HG02943 (cell line): Measurements from ENCODE around the gene EMILIN1.

Source experiments
- ATAC-seq: cut with Tn5 transposase; IDR thresholded peaks from one replicate; pipeline ENCODE4 v1.9.1; 2021; ENCODE audit warnings: mild to moderate bottlenecking, low read depth, moderate library complexity; ENCODE audit not compliant: unreplicated experiment

EMILIN1 gene

GRCh38 chr2:27079233-27080139 is 1.1 kb downstream of the EMILIN1 start:
- no peak for ATAC-seq

GRCh38 chr2:27080140-27080469 is 1.7 kb downstream of the EMILIN1 start:
- ATAC-seq: no peak

DNA sequence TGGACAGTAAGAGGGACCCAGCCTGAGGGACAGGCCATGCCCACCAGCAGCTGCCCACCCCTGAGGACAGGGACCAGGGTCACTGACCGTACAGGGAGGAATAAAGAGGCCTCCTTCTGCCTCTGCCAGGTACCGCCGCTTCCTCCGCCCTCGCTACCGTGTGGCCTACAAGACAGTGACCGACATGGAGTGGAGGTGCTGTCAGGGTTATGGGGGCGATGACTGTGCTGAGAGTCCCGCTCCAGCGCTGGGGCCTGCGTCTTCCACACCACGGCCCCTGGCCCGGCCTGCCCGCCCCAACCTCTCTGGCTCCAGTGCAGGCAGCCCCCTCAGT is 2.2 kb downstream of the EMILIN1 start:
- ATAC-seq: no peak

DNA sequence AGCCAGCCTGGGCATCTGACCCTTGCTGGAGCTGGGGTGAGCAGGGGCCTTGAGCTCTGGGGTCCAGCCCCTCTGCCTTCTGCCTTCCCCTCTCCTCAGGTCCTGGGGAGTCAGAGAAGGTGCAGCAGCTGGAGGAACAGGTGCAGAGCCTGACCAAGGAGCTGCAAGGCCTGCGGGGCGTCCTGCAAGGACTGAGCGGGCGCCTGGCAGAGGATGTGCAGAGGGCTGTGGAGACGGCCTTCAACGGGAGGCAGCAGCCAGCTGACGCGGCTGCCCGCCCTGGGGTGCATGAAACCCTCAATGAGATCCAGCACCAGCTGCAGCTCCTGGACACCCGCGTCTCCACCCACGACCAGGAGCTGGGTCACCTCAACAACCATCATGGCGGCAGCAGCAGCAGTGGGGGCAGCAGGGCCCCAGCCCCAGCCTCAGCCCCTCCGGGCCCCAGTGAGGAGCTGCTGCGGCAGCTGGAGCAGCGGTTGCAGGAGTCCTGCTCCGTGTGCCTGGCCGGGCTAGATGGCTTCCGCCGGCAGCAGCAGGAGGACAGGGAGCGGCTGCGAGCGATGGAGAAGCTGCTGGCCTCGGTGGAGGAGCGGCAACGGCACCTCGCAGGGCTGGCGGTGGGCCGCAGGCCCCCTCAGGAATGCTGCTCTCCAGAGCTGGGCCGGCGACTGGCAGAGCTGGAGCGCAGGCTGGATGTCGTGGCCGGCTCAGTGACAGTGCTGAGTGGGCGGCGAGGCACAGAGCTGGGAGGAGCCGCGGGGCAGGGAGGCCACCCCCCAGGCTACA is 3.8 kb downstream of the EMILIN1 start:
- no peak for ATAC-seq

DNA sequence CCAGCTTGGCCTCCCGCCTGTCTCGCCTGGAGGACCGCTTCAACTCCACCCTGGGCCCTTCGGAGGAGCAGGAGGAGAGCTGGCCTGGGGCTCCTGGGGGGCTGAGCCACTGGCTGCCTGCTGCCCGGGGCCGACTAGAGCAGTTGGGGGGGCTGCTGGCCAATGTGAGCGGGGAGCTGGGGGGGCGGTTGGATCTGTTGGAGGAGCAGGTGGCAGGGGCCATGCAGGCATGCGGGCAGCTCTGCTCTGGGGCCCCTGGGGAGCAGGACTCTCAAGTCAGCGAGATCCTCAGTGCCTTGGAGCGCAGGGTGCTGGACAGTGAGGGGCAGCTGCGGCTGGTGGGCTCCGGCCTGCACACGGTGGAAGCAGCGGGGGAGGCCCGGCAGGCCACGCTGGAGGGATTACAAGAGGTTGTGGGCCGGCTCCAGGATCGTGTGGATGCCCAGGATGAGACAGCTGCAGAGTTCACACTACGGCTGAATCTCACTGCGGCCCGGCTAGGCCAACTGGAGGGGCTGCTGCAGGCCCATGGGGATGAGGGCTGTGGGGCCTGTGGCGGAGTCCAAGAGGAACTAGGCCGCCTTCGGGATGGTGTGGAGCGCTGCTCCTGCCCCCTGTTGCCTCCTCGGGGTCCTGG is 4.5 kb downstream of the EMILIN1 start:
- no peak for ATAC-seq

DNA sequence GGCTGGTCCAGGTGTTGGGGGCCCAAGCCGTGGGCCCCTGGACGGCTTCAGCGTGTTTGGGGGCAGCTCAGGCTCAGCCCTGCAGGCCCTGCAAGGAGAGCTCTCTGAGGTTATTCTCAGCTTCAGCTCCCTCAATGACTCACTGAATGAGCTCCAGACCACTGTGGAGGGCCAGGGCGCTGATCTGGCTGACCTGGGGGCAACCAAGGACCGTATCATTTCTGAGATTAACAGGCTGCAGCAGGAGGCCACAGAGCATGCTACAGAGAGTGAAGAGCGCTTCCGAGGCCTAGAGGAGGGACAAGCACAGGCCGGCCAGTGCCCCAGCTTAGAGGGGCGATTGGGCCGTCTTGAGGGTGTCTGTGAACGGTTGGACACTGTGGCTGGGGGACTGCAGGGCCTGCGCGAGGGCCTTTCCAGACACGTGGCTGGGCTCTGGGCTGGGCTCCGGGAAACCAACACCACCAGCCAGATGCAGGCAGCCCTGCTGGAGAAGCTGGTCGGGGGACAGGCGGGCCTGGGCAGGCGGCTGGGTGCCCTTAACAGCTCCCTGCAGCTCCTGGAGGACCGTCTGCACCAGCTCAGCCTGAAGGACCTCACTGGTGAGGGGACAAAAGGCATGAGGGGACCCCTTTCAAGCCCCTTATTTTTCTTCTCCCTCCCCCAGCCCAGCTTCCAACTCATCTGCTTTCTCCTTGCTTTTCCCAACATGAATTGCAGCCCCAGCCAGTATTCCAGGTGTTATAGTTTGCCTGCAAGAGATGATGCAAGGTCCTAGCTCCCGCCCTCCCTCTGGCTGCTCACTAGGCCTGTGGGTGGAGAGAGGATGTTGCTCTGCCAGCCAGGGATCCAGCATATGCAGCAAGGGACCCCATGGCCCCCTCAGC is 5.2 kb downstream of the EMILIN1 start:
- ATAC-seq: no peak

DNA sequence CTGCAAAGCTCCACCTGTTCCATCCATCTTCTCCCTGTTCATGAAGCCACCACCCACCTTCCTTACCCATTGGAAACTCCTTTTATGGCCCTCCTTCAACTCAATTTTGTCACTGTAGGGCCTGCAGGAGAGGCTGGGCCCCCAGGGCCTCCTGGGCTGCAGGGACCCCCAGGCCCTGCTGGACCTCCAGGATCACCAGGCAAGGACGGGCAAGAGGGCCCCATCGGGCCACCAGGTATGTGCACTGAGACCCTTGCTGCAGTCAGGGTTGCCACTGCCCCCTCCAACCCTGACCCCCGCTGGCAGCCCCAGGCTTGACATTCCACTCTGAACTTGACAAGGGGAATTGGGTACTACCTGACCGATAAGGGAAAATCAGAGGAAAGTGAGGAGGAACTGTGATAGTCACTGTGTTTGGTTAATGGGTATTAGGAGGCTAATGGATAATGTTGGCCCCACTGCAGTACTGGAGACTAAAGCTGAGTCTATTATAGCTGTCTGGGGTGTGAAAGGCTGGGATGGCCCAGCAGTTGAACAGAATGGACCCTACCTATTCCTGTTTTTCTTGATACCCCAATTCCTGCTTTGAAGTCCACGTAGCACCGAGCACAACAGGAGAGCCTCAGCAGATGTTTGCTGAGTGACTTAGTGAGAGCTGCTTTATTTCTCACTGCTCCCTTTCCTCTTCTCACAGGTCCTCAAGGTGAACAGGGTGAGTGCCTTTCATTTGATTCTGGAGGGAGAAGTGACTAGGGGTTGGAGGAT is 6.1 kb downstream of the EMILIN1 start:
- ATAC-seq: no peak

- ATAC-seq: no peak
These were observed 6.8 kb downstream of the EMILIN1 start for GRCh38 chr2:27085062-27085672.

DNA sequence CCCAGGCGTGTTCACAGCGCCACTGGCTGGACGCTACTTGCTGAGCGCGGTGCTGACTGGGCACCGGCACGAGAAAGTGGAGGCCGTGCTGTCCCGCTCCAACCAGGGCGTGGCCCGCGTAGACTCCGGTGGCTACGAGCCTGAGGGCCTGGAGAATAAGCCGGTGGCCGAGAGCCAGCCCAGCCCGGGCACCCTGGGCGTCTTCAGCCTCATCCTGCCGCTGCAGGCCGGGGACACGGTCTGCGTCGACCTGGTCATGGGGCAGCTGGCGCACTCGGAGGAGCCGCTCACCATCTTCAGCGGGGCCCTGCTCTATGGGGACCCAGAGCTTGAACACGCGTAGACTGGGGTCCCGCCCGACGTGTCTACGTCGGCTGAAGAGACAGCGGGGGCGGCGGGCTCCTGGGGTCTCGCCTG is 7.3 kb downstream of the EMILIN1 start:
- ATAC-seq: peak; percentile 3

GRCh38 chr2:27086090-27086723 is 7.8 kb downstream of the EMILIN1 start:
- peak; percentile 53 for ATAC-seq

DNA sequence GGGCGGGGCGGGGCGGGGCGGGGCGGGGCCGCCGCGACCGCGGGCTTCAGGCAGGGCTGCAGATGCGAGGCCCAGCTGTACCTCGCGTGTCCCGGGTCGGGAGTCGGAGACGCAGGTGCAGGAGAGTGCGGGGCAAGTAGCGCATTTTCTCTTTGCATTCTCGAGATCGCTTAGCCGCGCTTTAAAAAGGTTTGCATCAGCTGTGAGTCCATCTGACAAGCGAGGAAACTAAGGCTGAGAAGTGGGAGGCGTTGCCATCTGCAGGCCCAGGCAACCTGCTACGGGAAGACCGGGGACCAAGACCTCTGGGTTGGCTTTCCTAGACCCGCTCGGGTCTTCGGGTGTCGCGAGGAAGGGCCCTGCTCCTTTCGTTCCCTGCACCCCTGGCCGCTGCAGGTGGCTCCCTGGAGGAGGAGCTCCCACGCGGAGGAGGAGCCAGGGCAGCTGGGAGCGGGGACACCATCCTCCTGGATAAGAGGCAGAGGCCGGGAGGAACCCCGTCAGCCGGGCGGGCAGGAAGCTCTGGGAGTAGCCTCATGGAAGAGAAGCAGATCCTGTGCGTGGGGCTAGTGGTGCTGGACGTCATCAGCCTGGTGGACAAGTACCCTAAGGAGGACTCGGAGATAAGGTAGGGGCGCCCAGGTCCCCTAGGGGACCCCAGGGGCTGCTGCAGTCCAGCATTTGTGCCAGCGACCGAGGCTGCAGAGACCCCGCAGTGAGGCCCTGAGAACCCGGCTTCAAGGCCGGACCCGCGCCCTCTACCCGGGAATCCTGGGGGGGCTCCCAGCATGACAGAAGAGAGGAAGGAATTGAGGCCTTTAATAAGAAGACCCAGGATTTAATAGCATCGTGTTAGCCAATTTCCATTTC is 8.5 kb downstream of the EMILIN1 start, which contains the start of gene KHK:
Gene KHK (plus strand): TSS at position 49 of the 870 bp plus-strand sequence. CDS start 488 bp downstream, at position 537.
- ATAC-seq: peak; percentile 20

GRCh38 chr2:27087823-27088410 is 9.5 kb downstream of the EMILIN1 start:
- no peak for ATAC-seq

GRCh38 chr2:27088634-27089033 is 10.2 kb downstream of the EMILIN1 start:
- ATAC-seq: no peak

- ATAC-seq: no peak
These were observed 10.9 kb downstream of the EMILIN1 start for GRCh38 chr2:27089111-27089954.

DNA sequence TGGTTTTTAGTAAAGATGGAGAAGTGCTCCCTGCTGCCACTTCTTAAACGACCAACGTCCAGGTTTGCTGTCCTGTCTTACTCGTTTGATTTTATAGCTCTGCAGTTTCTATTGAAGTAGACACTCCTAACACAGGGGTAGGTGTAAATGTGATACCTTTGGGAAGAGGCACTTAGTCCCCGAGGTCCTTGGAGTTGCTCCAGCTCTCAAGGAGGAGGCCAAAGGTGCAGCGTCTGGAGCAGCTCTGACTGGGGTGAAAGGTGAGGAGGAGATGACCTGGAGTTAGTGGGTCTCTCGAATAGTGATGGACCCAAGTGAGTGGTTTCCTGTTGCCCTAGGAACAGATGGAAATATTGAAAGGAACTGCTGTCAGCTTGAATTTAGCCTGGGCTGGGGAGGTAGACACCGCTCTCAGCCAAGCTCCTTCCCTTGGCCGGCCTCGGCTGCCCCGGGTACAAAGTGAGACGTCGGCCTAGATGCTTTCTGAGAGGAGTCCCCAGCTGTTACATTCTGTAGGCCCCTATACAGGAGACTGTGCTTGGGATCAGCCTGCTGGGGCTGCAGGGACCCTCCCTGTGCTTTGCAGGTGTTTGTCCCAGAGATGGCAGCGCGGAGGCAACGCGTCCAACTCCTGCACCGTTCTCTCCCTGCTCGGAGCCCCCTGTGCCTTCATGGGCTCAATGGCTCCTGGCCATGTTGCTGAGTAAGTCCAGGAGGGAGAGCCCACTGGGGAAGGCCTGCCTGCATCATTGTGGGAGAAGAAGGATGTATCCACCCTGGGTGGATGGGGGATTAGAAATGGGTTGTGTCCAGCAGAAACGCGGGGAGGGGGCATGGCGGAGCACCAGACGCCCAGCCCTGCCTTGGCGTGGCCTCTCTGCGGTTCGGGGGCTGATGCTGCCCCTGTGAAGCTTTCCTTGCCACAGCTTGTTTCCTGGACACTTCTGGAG is 13.6 kb downstream of the EMILIN1 start:
- ATAC-seq: no peak
